Measurements from ENCODE around the gene CDC7. TPM values are rescaled to one million over a fixed set of nuclear protein-coding genes. Genes with fewer than 3 reads are reported as not detected.
A peak's percentile ranks its signal among the peaks of the same experiment; 100 is the strongest.

The CDC7 gene
- total and polyA plus RNA-seq, 2 of the 13 experiments (the other 11 are each of a cell fraction or from before 2014, with no cell fraction given), result 2.5 to 12.6 TPM

DNA sequence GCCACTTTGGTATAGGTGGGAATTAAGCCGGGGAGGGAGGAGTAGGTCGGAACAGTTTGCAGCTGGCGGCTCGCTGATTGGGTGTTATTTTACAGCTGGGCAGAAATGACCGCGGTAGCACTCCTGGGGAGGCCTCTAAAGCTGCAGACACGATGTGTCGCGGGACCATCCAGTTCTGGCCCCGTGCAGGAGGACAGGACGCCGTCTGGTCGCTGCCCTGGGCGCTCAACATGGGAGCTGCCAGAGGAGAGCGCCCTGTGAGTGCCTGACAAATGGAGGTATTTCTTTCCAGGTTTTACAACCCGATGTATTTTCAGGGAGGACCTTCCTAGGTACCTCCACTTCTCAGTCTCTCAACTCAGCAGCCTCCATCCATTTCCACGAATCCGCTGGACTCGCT, 46.2 kb downstream of the CDC7 start:
- H4K20me1 ChIP-seq (ENCODE audit: insufficient read depth, low read length), result no peaks in the 10 kb centered on the region
- WGBS (ENCODE audit: low lambda C conversion rate), result 61% methylated on average over 19 of the region's 19 CpGs
- intact Hi-C loops (cut with micrococcal nuclease; ENCODE audit: unreplicated experiment) (no loop called here), in situ Hi-C loops (cut with HindIII; ENCODE audit: extremely low pct_ligation_motif_present, low pct_unique_long_range_greater_than_20kb) (no loop called here)
- DNase-seq (ENCODE audit: low spot score) (no peak), ATAC-seq (peak; percentile 73), FAIRE-seq (no peak)
- H3K79me2 ChIP-seq (ENCODE audit: insufficient read depth, low read length), result no peaks in the 10 kb centered on the region
- BruUV-seq (replicated peaks), result no TSS peak
- H3K36me3 ChIP-seq (replicated peaks in 1 of 2; ENCODE audit: control insufficient read depth in 1 of 2, insufficient read depth in 2 of 2, low read length in 2 of 2), result no peaks in the 10 kb centered on the region
- no peak overlapping the region for H3K4me3 ChIP-seq (replicated peaks in 1 of 3; ENCODE audit: insufficient read depth in 1 of 3, low read depth in 2 of 3, low read length in 3 of 3)
- no peak overlapping the region for H3K4me2 ChIP-seq (ENCODE audit: low read depth, low read length)
- ChIA-PET CTCF (ENCODE audit: low intra/inter-chr PET ratio, low total read pairs) (no interaction called here), POLR2A (no interaction called here)
- no peak overlapping the region for H2AFZ ChIP-seq (ENCODE audit: low read length)
- peaks cover 0 to 2% of the 10 kb centered on the region in 2 experiments; a peak in 2 of 5 replicates for H3K27me3 ChIP-seq (ENCODE audit: control insufficient read depth in 1 of 2, insufficient read depth in 2 of 2, low read length in 2 of 2)
- H3K9me3 ChIP-seq (ENCODE audit: low read length), result no peaks in the 10 kb centered on the region
- H3K4me1 ChIP-seq (ENCODE audit: insufficient read depth, low read length), result peaks cover 14% of the 10 kb centered on the region
- TF ChIP-seq, protein P1, sequence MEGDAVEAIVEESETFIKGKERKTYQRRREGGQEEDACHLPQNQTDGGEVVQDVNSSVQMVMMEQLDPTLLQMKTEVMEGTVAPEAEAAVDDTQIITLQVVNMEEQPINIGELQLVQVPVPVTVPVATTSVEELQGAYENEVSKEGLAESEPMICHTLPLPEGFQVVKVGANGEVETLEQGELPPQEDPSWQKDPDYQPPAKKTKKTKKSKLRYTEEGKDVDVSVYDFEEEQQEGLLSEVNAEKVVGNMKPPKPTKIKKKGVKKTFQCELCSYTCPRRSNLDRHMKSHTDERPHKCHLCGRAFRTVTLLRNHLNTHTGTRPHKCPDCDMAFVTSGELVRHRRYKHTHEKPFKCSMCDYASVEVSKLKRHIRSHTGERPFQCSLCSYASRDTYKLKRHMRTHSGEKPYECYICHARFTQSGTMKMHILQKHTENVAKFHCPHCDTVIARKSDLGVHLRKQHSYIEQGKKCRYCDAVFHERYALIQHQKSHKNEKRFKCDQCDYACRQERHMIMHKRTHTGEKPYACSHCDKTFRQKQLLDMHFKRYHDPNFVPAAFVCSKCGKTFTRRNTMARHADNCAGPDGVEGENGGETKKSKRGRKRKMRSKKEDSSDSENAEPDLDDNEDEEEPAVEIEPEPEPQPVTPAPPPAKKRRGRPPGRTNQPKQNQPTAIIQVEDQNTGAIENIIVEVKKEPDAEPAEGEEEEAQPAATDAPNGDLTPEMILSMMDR (CRISPR knock-in tag; IDR thresholded peaks at IDR 0.05), result peak; percentile 30; the same call in 1 of the 2 replicates
- TF ChIP-seq, protein P2, sequence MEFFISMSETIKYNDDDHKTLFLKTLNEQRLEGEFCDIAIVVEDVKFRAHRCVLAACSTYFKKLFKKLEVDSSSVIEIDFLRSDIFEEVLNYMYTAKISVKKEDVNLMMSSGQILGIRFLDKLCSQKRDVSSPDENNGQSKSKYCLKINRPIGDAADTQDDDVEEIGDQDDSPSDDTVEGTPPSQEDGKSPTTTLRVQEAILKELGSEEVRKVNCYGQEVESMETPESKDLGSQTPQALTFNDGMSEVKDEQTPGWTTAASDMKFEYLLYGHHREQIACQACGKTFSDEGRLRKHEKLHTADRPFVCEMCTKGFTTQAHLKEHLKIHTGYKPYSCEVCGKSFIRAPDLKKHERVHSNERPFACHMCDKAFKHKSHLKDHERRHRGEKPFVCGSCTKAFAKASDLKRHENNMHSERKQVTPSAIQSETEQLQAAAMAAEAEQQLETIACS (CRISPR knock-in tag; IDR thresholded peaks at IDR 0.05), result no peak
- TF ChIP-seq STAG1 (CRISPR knock-in tag; IDR thresholded peaks at IDR 0.05), result peak; percentile 50
- TF ChIP-seq FOXM1 (CRISPR knock-in tag; IDR thresholded peaks at IDR 0.05), result no peak
- TF ChIP-seq ASH2L (IDR thresholded peaks at IDR 0.05; ENCODE audit: insufficient read length, low read depth, low read length), result no peak
- no peak for TF ChIP-seq FOSL2 (CRISPR knock-in tag; IDR thresholded peaks at IDR 0.05)
- no peak for TF ChIP-seq SIX1 (CRISPR knock-in tag; IDR thresholded peaks at IDR 0.05; ENCODE audit: borderline replicate concordance)
- TF ChIP-seq, protein P3, sequence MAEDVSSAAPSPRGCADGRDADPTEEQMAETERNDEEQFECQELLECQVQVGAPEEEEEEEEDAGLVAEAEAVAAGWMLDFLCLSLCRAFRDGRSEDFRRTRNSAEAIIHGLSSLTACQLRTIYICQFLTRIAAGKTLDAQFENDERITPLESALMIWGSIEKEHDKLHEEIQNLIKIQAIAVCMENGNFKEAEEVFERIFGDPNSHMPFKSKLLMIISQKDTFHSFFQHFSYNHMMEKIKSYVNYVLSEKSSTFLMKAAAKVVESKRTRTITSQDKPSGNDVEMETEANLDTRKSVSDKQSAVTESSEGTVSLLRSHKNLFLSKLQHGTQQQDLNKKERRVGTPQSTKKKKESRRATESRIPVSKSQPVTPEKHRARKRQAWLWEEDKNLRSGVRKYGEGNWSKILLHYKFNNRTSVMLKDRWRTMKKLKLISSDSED (CRISPR knock-in tag; IDR thresholded peaks at IDR 0.05), result no peak
- TF ChIP-seq ZFP62 (CRISPR knock-in tag; IDR thresholded peaks at IDR 0.05), result no peak
- TF ChIP-seq, protein P4, sequence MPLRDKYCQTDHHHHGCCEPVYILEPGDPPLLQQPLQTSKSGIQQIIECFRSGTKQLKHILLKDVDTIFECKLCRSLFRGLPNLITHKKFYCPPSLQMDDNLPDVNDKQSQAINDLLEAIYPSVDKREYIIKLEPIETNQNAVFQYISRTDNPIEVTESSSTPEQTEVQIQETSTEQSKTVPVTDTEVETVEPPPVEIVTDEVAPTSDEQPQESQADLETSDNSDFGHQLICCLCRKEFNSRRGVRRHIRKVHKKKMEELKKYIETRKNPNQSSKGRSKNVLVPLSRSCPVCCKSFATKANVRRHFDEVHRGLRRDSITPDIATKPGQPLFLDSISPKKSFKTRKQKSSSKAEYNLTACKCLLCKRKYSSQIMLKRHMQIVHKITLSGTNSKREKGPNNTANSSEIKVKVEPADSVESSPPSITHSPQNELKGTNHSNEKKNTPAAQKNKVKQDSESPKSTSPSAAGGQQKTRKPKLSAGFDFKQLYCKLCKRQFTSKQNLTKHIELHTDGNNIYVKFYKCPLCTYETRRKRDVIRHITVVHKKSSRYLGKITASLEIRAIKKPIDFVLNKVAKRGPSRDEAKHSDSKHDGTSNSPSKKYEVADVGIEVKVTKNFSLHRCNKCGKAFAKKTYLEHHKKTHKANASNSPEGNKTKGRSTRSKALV (CRISPR knock-in tag; IDR thresholded peaks at IDR 0.05), result no peak
- H3K9ac ChIP-seq (ENCODE audit: insufficient read depth, low read depth, low read length), result no peak overlapping the region
- H3K27ac ChIP-seq (ENCODE audit: extremely low read length, insufficient read depth, low read length), result no peak overlapping the region

All from HepG2 (cell line).